DND-41 (cell line): ENCODE results near the gene MAGEF1.

Experiments used
- EZH2 ChIP-seq: IDR thresholded peaks from 3 replicates; pipeline ENCODE4 v1.6.1; 2012; ENCODE audit warnings: borderline replicate concordance, low read depth, mild to moderate bottlenecking, moderate library complexity, low read length, inconsistent platforms; ENCODE audit not compliant: severe bottlenecking
- TF ChIP-seq, protein P1 (sequence below): IDR thresholded peaks from 2 replicates; pipeline ENCODE4 v1.5.1; 2012; ENCODE audit warnings: borderline replicate concordance, low read length, moderate library complexity, mild to moderate bottlenecking; ENCODE audit not compliant: poor library complexity, severe bottlenecking; ENCODE audit errors: extremely low read depth

DNA sequence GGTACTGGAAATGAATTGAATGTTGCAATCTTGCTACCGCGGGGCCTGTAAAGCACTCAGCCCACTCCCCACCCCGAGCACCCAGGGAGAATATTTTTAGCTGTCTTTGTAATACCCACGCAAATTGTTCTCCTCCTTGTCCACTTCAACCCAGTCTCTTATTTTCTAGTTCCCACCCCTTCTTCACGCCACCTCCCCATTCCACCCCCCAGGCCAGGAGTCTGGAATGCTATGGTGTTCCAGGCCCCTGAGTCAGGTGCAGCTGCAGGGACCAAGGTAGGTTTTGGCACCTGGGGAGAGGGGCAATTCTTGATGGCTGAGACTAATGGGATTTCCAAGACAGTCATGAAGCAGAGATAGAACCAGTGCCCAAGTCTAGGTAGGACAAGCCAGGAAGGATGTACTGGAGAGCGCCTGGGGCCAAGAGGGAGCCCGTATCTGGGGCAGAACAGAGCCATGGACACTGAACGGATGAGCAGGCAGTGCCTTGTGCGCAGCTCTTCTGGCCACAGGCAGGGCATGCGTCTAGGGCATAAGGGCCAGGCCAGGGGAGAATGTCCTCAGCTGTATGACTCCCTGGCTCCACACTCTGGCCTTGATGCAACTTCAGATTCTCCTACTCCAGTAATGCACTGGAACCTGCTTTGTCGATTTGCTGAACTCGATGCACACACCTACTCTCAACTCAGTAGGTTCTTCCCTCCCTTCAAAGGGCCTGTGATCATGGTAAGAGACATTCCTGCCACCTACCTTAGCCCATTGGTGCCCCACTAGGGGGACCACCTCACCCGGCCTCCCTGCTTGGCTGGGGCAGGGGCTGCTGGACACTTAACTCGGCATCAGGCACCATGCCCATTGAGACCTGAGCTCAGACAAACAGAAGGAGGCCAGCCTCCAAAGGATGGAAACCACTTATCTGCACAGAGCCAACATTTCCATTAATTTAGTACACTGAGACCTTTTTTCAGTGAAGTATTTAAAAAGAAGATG lies 34.6 kb upstream of the MAGEF1 start:
- TF ChIP-seq, protein P1, sequence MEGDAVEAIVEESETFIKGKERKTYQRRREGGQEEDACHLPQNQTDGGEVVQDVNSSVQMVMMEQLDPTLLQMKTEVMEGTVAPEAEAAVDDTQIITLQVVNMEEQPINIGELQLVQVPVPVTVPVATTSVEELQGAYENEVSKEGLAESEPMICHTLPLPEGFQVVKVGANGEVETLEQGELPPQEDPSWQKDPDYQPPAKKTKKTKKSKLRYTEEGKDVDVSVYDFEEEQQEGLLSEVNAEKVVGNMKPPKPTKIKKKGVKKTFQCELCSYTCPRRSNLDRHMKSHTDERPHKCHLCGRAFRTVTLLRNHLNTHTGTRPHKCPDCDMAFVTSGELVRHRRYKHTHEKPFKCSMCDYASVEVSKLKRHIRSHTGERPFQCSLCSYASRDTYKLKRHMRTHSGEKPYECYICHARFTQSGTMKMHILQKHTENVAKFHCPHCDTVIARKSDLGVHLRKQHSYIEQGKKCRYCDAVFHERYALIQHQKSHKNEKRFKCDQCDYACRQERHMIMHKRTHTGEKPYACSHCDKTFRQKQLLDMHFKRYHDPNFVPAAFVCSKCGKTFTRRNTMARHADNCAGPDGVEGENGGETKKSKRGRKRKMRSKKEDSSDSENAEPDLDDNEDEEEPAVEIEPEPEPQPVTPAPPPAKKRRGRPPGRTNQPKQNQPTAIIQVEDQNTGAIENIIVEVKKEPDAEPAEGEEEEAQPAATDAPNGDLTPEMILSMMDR: no peak
- TF ChIP-seq EZH2: no peak
